Anterior cingulate cortex (tissue), 58 donors: ENCODE results near the gene SDF2L1.
"Not testable (repeated sequence)": the region's sequence is repeated elsewhere in the genome, so short reads cannot be mapped to it uniquely, and the experiment has no call there.

Source experiments
- DNase-seq, 58 donors: peaks; one replicate each; lab custom pipeline; 2025; lab: John Stamatoyannopoulos, UW

SDF2L1 gene

GRCh38 chr22:21635771-21636510 lies 6.2 kb upstream of the SDF2L1 start:
- no peak for DNase-seq

GRCh38 chr22:21636629-21637218 lies 5.4 kb upstream of the SDF2L1 start:
- DNase-seq = no peak

- not testable (repeated sequence) for DNase-seq
Observed at GRCh38 chr22:21637450-21637849, 4.7 kb upstream of the SDF2L1 start.

DNA sequence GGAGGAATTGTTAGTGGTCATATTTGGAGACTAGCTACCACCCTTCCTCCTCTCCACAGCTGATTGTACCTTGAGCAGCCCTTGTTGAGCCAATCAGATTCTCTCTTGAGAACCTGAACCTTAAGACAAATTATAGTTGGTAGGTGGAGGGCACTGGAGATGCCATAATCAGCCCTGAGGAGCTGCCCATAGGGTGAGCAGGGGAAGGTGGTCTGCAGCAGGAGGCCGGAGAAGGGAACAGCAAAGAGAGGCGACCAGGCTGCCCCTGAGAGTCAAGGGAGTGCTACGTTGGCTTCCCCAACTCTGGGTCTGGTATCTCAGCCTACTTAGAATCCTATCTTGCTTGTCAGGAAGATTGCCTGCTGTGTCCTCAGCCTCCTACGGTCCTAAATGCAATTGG lies 2.7 kb upstream of the SDF2L1 start:
- no peak for DNase-seq

DNA sequence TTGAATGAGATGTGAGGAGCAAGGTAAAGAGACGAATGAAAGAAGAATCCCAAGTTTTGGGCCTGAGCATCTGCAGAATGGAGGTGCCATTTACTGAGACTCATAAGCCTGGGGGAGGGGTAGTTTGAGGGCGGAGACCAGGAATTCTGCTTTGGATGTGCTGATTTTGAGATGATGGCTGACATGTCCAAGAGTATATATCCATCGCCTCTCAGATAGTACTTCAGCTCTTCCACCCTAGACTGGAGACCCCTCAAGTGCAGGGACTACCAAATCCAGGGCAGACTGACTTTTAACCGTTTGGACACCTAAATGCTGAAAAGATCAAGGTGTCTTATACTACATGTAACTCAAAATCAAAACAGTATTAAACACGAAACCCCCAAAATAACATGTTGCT lies 1.3 kb upstream of the SDF2L1 start:
- DNase-seq = no peak

DNA sequence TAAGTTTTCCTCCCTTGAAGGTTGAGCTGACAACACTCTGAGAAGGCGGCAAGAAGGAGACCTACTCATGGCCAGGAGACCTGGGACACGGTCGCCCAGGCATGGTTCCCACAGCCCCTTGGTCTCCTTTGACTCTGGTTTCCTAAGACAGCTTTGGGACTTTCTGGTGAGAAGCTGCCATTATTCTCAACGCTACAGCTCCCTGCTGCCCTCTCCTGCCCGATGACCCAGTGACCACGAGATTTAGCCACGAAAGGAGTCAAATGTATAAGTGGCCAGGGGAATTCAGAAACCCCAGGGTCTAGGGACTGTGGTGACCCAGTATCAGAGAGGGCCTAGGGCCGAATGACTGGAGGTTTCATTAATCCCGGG lies 699 bp upstream of the SDF2L1 start:
- DNase-seq = peak in 17 of 58 donors; percentile 19 to 55 (median 39)

DNA sequence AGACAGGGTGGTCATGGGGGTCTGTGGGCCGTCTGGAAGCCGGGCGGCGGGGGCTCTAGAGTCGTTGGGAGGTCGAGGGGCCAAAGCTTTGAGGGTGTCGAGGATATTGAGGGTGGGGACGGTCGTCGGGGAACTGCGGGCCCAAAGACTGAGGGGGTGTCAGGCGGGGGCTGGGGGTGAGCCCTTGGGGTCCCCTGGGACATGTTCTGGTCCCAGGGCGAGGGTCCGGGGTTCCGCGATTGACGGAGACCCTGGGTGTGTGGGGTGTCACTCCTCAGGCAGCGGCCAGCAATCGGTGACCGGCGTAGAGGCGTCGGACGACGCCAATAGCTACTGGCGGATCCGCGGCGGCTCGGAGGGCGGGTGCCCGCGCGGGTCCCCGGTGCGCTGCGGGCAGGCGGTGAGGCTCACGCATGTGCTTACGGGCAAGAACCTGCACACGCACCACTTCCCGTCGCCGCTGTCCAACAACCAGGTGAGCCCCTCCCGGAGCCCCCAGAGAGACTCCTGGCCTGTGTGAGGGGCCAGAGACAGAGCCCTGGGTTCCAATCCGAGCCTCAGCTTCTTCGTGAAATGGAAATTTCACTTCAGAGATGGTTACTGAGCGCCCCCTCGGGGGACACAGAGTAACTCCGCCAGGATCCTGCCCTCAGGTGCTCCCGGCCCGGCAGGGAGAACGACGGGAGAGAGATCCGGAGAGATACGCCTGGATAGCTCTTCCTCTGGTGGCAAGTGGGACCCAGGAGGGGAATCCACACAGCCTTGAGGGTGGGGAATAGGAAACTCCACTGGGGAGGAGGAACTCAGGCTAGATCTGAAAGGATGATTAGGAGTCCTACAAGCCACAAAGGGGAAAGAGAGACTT lies 714 bp downstream of the SDF2L1 start:
- peak in 32 of 58 donors; percentile 4 to 55 (median 18) for DNase-seq

GRCh38 chr22:21643533-21644357 lies 1.6 kb downstream of the SDF2L1 start:
- no peak for DNase-seq

DNA sequence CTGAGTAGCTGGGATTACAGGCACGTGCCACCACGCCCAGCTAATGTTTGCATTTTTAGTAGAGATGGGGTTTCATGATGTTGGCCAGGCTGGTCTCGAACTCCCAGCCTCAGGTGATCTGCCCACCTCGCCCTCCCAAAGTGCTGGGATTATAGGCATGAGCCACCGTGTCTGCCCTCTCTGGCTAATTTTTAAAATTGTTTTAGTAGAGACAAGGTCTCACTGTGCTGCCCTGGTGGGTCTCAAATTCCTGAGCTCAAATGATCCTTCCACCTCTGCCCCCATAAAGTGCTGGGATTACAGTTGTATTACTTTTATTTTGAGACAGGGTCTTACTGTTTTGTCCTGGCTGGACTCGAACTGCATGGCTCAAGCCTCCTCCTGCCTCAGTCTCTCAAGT lies 3.4 kb downstream of the SDF2L1 start:
- DNase-seq = not testable (repeated sequence)

DNA sequence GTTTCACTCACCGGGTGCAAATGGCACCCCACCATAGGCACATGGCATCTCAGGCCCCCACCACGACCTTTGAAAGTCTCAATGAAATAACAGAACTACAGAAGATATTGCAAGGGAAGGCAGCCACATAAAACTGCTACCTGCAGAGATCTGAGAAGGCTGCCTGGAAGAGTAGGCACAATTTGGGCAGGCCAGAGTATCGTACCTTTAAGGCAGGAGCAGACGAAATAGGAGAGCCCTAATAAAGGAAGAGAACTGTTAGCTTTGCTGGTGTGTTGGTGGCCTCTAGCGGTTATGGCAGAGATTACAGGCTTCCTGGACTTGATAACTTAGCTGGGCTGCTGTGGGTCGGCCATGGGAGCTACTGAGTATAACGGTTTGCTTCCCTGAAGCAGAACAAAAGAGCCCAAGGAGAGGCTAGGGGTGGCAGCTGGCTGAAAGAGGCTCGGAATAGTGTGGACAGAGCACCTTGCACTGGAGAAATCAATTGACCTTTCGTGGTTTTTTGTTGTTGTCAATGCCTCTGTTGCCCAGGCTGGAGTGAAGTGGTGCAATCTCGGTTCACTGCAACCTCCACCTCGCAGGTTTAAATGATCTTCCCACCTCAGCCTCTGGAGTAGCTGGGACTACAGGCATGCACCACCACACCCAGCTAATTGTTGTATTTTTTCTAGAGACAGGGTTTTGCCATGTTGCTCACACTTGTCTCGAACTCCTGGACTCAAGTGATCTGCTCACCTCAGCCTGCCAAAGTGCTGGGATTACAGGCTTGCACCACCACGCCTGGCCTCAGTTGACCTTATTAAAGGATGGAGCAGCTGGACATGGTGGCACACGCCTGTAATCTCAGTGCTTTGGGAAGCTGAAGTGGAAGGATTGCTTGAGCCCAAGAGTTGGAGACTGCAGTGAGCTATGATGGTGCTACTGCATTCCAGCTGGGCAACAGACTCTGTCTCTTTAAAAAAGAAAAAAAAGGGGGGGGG lies 4.8 kb downstream of the SDF2L1 start:
- DNase-seq = peak in 50 of 58 donors; percentile 11 to 83 (median 46)

- no peak for DNase-seq
Observed at GRCh38 chr22:21650280-21650679, 8.2 kb downstream of the SDF2L1 start.

- DNase-seq = no peak
Observed at GRCh38 chr22:21650823-21651520, 8.9 kb downstream of the SDF2L1 start.

- peak in 1 of 58 donors; percentile 12 for DNase-seq
Observed at GRCh38 chr22:21651521-21652009, 9.5 kb downstream of the SDF2L1 start.

DNA sequence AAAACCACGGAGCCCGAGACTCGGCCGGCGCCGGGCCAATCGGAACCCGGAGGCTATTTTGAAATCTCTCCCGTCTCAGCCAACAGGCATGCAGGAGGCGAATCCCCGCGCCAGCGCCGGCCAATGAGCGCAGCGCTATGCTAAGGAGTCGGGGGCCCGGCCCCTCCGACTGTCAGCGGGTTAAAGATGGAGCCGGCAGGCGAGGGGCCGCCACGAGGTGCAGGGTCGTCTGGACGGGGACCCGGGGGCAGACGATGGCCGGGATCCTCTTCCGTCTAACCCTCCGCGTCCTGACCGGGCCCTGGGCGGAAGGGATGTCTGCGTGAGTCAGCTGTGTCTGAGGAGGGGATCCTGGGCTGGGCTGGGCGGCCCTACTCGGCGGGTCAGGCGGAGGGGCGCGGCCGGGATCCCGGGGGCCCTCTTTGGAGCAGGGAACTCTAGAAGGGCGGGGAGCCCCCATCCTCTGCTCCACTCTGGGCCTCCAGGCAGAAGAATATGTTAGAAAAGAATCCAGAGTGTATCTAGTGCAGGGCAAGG lies 10.0 kb downstream of the SDF2L1 start:
- peak; percentile 15 to 89 (median 70) for DNase-seq

GRCh38 chr22:21652547-21653545 lies 10.7 kb downstream of the SDF2L1 start:
- DNase-seq = no peak

GRCh38 chr22:21657020-21657359 lies 14.9 kb downstream of the SDF2L1 start:
- DNase-seq = no peak
